ENCODE measurements around the gene APBA2. TPM values are rescaled to one million over a fixed set of nuclear protein-coding genes. Genes with fewer than 3 reads are reported as not detected.

APBA2 gene
- total and polyA plus RNA-seq, 2 of the 4 experiments (the other 2 are of a cell fraction): 21.7 to 33.0 TPM

DNA sequence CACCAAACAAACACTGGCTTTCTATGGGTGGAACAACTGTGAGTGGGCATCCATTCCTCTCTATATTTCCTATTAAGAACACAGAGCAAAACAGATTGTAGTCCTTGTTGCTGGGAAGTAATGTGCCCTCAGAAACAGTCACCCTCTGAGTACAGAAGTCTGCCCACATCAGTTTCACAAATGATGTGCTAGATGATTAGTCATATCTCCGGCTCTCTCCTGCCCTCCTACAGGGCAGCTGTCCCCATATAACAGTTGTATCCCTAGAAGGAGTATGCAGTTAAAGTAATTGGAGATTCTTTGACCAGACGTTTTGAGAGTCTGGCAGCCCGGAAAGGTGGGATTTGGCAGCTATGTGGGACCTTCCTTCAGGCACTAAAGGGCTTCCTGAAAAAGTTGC, 159.9 kb downstream of the APBA2 start:
- no peak overlapping the region for H2BK15ac ChIP-seq (ENCODE audit: low read depth, low read length)
- H3K9me1 ChIP-seq (ENCODE audit: insufficient read depth, low read length): peaks cover 13% of the 10 kb centered on the region
- H3K9me3 ChIP-seq (ENCODE audit: control insufficient read depth, insufficient read depth, low read length): no peaks in the 10 kb centered on the region
- dilution Hi-C loops (cut with HindIII; ENCODE audit: low sequenced_read_pairs, unreplicated experiment): no loop called here
- H2AK9ac ChIP-seq (replicated peaks; ENCODE audit: low read depth, low read length, poor library complexity): no peak overlapping the region
- intact Hi-C loops (cut with micrococcal nuclease): no loop called here
- no peak overlapping the region for H3K23ac ChIP-seq (ENCODE audit: low read depth, low read length)
- no peak overlapping the region for H2AFZ ChIP-seq (replicated peaks; ENCODE audit: low read length, poor library complexity)
- WGBS, 2 experiments (ENCODE audit: extremely low coverage in 2 of 2, insufficient read length in 1 of 2): no CpG with 5 or more reads among the region's 3 CpGs
- H3K9ac ChIP-seq (ENCODE audit: low read depth, low read length): no peak overlapping the region
- no peak overlapping the region for H4K5ac ChIP-seq (ENCODE audit: low read depth, low read length)
- peak; percentile 10; the same call in 1 of the 2 replicates for TF ChIP-seq BHLHE40 (IDR thresholded peaks at IDR 0.05; ENCODE audit: low read depth, low read length)
- TF ChIP-seq SMC3 (IDR thresholded peaks at IDR 0.05; ENCODE audit: low read depth, low read length): no peak
- TF ChIP-seq POLR2A (IDR thresholded peaks at IDR 0.05; ENCODE audit: low read depth, low read length): no peak
- TF ChIP-seq, protein P1, sequence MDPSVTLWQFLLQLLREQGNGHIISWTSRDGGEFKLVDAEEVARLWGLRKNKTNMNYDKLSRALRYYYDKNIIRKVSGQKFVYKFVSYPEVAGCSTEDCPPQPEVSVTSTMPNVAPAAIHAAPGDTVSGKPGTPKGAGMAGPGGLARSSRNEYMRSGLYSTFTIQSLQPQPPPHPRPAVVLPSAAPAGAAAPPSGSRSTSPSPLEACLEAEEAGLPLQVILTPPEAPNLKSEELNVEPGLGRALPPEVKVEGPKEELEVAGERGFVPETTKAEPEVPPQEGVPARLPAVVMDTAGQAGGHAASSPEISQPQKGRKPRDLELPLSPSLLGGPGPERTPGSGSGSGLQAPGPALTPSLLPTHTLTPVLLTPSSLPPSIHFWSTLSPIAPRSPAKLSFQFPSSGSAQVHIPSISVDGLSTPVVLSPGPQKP (IDR thresholded peaks at IDR 0.05; ENCODE audit: borderline replicate concordance, low read depth, low read length): no peak
- TF ChIP-seq, protein P2, sequence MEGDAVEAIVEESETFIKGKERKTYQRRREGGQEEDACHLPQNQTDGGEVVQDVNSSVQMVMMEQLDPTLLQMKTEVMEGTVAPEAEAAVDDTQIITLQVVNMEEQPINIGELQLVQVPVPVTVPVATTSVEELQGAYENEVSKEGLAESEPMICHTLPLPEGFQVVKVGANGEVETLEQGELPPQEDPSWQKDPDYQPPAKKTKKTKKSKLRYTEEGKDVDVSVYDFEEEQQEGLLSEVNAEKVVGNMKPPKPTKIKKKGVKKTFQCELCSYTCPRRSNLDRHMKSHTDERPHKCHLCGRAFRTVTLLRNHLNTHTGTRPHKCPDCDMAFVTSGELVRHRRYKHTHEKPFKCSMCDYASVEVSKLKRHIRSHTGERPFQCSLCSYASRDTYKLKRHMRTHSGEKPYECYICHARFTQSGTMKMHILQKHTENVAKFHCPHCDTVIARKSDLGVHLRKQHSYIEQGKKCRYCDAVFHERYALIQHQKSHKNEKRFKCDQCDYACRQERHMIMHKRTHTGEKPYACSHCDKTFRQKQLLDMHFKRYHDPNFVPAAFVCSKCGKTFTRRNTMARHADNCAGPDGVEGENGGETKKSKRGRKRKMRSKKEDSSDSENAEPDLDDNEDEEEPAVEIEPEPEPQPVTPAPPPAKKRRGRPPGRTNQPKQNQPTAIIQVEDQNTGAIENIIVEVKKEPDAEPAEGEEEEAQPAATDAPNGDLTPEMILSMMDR (conservative IDR thresholded peaks at IDR 0.05; ENCODE audit: low read depth, low read length): no peak
- TF ChIP-seq RAD21 (IDR thresholded peaks at IDR 0.05; ENCODE audit: low read length): no peak
- TF ChIP-seq CEBPB (IDR thresholded peaks at IDR 0.05; ENCODE audit: low read depth, low read length): no peak
- peak; percentile 46 for TF ChIP-seq RCOR1 (IDR thresholded peaks at IDR 0.05; ENCODE audit: insufficient replicate concordance, low read length)
- TF ChIP-seq MAZ (IDR thresholded peaks at IDR 0.05; ENCODE audit: borderline replicate concordance, low read depth, low read length): no peak
- TF ChIP-seq FOS (IDR thresholded peaks at IDR 0.05; ENCODE audit: low read depth, low read length): 0 out of 2 replicates have a peak, but pooled peaks have one; percentile 38
- TF ChIP-seq NFE2L2 (IDR thresholded peaks at IDR 0.05; ENCODE audit: low read depth, low read length): no peak
- peak; percentile 73 for DNase-seq
- H3K56ac ChIP-seq (ENCODE audit: extremely low read depth, insufficient read depth, low read length): no peak overlapping the region
- POLR2A ChIA-PET (ENCODE audit: unreplicated experiment): no interaction called here
- H2AK5ac ChIP-seq (ENCODE audit: low read depth, low read length): no peak overlapping the region
- no peak overlapping the region for H3K4me2 ChIP-seq (ENCODE audit: low read depth, low read length)
- H4K20me1 ChIP-seq (ENCODE audit: insufficient read depth, low read length): 0 out of 2 replicates have a peak, but pooled peaks cover 13% of the 10 kb centered on the region
- H3K27ac ChIP-seq (ENCODE audit: insufficient read depth, low read length): no peak overlapping the region
- H3K4me3 ChIP-seq (ENCODE audit: insufficient read depth, low read depth, low read length): no peak overlapping the region
- peaks cover 10 to 31% of the 10 kb centered on the region in 2 experiments for H3K79me1 ChIP-seq (ENCODE audit: low read depth in 1 of 2, low read length in 2 of 2)
- H3K18ac ChIP-seq (ENCODE audit: low read depth, low read length): no peak overlapping the region
- no peak overlapping the region; the same call in 1 of the 2 replicates for H3K14ac ChIP-seq (replicated peaks; ENCODE audit: low read depth, low read length)
- no peak overlapping the region for H2BK5ac ChIP-seq (ENCODE audit: low read depth, low read length, poor library complexity, severe bottlenecking)
- H3K4me1 ChIP-seq (ENCODE audit: control insufficient read depth, insufficient read depth, low read length): peaks cover 12% of the 10 kb centered on the region; the same call in 1 of the 2 replicates
- H3K4ac ChIP-seq (ENCODE audit: low read depth, low read length): no peak overlapping the region
- H2BK20ac ChIP-seq (ENCODE audit: low read depth, low read length): peak overlapping the region; percentile 47; the same call in 1 of the 2 replicates
- in situ Hi-C loops (cut with MboI; ENCODE audit: low sequenced_read_pairs): no loop called here
- CTCF ChIA-PET: no interaction called here
- ATAC-seq (ENCODE audit: low read depth): peak; percentile 83
- 0 out of 4 replicates have a peak overlapping the region, but pooled peaks of 1 of the 2 experiments have one; percentile 1 for H4K8ac ChIP-seq (ENCODE audit: low read depth in 2 of 2, low read length in 2 of 2)
- BruUV-seq (replicated peaks): no TSS peak
- H4K91ac ChIP-seq (ENCODE audit: insufficient read depth, low read depth, low read length): no peak overlapping the region
- H3K27me3 ChIP-seq (ENCODE audit: control insufficient read depth, insufficient read depth, low read length): no peaks in the 10 kb centered on the region
- H2BK120ac ChIP-seq (ENCODE audit: low read depth, low read length): 0 out of 2 replicates have a peak overlapping the region, but pooled peaks have one; percentile 1
- H3K36me3 ChIP-seq (ENCODE audit: control insufficient read depth, insufficient read depth, low read length): no peaks in the 10 kb centered on the region
